Epidermal melanocyte (primary cell): ENCODE measurements around the gene RING1.
A peak's percentile ranks its signal among the peaks of the same experiment; 100 is the strongest.

Source experiments
- DNase-seq: peaks from one replicate; pipeline ENCODE4 v3.0.0; 2011; ENCODE audit warnings: low spot score; ENCODE audit not compliant: insufficient read length

Gene RING1

DNA sequence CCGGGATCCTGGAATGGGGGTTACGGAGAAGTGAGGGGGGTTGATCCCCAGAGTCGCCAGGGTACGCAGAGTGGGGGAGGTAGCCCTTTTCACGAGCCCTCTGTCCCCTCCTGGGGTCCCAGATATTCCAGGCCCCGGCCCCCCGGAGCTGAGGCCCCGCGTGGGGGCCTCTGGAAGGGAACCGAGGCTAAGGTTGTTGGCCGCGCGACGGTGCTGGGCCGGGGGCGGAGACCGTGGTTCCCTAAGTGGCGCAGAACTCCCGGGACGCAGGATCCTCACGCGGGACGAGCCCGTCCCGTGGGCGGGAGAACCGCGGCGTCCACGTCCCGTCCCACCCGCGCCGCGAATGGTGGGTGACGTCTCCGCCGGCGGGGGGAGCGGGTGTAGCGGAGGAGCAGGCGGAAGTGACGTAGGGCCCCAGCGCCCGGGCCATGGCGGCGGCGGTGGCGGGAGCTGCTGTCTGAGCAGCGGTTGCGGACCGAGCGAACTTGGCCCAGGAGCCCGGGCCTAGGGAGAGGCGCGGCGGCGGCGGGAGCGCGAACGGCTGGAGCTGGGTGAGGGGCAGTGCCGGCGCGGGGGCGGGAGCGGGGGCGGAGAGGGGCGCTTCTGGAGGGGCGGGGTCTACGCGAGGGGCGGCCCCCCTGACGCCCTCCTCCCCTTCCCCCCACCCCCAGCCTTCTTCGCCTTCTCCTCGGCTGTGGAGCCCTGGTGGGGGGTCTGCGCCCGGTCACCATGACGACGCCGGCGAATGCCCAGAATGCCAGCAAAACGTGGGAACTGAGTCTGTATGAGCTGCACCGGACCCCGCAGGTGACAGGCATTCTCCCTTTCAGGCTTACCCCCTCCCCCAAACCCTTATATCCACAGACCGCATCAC lies at the start of gene RING1:
Gene RING1, plus strand, starts transcription at position 410 of the 877 bp plus-strand sequence. Its CDS starts 323 bp downstream, at position 733.
- DNase-seq, result peak; percentile 78

DNA sequence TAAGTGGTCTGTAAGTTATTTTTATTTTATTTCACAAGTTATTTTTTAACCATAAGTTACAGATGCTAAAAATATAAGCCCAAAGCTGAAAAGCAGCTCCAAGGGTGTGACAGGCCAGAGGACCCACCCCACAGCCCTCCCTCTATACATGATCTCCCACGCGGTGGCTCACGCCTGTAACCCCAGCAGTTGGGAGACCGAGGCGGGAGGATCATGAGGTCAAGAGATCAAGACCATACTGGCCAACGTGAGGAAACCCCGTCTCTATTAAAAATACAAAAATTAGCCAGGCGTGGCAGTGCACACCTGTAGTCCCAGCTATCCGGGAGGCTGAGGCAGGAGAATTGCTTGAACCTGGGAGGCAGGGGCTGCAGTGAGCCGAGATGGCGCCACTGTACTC lies 48.2 kb upstream of the RING1 start:
- no peak for DNase-seq

DNA sequence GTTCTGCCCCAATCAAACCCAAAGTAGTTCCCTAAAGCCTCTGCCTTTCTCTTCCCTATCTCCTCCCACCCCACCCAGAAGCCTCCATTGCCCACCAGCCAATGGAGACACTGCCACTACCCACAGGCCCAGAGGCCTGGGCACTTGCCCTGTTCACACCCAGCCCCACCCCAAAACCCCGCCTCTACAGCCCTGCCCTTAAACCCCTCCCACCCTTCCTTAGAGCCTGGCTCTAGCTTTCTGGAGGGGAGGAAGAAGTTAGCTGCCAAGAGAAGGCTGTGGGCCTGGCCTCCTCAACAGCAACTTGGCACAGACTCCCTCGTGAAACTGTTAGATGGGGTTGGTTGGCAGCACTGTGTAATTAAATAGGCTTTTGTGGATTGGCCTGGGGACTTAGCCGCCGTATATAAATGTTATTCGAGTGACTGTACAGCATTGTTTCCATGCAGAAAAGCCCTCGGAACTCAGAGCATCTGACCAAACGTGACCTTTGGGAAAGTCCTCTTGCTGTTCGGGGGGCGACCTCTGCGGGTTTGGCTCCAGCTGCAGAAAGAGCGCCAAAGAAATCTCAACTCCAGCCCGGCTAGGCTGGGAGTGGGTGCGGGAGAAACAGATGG lies 47.5 kb upstream of the RING1 start:
- DNase-seq, result peak; percentile 87

DNA sequence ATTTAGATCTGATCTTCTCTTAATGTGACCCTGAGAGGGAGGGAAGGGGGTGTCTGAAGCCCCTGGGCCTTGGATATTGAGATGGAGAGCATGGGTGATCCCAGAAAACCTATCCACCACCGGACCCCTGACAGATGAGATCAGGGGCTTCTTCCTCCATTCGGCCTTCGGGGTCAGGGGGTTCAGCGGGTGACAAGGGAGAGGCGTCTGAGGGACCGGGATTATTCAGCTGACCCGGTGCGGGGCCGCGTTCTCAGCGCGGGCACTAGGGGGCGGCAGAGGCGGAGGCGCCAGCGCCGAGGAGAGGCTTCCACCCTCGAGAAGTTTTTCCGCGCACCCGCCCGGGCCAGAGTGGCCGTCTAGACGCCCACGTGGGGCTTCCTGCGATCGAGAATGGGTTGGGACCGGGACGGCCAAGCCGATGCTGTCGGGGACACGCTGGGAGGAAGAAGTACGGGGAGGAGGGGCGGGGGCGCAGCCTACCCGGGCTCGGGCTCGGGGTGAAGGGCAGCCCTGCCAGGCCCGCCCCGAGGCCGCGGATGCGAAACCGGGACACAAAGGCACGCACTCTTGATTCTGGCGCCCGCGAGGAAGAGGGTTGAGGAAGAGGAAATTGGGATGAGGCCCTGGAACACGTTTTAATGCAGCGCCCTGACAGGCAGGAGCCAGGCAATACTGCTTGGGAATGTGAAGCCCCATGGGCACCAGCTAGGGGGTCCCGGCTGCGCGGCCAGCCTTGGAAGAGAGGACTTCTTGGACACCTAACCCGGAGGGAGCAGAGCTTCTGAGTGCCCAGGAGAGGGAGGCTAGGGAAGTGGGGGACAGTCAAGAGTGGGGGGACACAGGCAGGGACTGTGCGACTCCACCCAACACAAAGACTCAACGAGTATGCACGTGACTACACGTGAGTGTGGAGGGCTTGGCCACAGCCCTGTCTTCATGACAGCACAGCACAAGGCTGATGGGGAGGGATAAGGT lies 46.7 kb upstream of the RING1 start:
- peak; percentile 83 for DNase-seq

DNA sequence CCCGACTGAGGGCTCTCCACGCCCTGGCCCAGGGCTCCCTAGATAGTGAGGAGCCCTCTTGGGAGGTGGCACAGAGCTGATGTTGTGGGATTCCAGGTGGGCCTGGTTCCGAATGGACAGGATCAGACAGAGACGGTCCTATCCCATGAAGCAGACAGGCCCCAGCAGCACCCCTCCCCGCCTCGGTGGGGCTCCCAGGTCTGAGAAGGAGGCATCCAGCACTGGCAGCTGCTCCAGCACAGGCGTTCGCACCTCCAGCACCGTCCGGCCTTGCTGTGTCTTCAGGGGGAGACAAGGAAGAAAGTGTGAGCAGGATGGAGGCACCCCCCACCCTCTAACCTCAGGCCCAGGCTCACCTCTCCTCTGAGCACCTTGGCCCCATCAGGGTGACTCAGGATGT lies 44.8 kb upstream of the RING1 start:
- DNase-seq, result no peak

DNA sequence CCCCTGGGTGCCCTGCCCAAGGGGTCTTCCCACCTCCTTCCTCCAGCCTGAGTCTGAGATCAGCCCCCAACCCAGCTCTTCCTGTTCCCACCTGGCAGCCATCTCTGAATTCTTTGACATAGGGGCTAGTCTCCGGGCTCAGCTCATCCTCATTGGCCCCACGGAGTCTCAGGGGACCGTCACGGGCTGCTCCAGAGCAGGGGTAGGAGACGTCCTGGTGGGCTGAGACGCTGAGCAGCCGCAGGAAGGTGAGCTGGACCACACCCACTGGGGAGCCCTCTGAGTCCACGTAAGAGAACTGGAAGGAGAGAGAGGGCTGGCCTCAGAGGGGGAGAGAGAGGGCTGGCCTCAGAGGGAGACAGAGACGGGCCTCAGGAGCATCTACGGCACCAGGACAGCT lies 44.1 kb upstream of the RING1 start:
- no peak for DNase-seq

DNA sequence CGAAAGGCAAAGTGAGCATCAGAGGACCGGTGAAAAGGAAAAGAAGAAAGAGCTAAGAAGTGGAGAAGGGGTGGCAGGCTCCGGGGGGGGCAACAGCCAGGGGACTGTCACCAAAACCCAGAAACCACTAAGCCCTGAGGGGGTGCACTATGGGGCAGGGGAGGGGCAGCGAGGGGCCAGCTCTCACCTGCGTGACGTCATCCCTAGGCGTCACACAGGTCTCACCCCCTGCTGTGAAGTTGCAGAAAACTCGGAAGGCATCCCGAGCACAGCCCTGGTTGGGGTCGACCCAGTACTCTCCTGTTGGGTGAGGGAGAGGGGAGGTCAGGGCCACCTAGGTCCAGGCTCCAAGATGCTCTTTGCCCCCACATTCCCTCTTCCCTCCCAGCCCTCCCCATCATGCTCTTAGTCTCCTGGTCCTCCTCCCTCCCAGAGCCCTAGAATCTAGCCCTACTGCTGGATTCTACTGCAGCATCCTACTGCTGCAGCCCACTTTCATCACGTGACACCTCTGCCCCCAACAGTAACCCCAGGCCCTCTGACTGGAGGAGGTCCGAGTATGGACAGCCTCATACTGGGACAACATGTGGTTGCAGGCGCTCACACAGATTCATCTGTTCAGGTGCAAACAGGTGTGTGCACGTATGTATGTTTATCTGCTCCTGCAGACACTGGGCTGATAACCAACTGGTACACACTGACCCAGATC lies 43.5 kb upstream of the RING1 start:
- DNase-seq, result no peak

DNA sequence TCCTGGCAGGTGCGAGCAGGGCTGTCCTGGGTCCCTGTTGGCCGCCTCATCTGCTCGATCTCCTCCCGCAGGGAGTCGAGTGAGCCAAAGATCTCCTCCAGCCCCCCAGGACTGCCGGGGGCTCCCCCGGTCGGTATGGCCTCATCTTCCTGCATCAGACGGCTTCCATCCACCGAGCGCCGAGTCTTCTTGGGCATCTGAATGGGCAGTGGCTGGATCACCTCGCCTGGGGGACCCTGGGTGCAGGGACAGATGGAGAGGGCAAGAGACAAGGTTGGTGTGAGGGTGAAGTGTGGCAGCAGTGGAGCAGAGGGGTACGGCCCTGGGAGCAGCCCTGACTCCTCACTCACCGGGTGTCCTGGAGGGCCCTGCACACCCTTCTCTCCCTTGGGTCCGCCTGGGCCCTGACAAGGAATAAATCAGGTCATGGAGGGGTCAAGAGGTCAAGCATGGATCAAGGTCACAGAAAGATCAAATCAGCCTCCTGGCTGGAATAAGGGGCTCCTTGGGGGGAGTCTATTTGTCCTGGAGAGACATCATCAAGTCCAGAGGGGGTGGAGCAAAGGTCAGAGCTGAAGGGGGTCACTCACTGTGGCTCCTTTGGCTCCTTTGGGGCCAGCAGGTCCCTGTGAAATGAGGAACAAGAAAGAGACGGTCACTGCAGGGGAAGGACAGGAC lies 42.6 kb upstream of the RING1 start:
- DNase-seq, result no peak

DNA sequence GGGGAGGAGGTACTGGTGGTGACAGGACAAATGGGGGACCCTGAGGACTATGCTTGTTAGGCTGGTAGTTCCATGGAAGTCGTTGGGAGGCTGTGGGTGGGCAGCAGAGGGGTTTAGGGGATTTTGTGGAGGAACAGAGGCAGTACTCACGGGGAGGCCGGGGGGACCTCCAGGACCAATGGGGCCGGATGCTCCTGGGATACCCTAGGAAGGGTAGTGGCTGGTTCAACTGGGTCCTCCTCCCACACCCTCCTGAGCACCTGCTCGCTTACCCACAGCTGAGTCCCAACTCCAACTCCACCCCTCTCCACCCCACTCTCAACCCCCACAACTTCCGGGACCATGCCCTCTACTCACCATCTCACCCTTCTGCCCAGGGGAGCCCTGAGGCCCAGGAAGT lies 41.9 kb upstream of the RING1 start:
- DNase-seq, result no peak

DNA sequence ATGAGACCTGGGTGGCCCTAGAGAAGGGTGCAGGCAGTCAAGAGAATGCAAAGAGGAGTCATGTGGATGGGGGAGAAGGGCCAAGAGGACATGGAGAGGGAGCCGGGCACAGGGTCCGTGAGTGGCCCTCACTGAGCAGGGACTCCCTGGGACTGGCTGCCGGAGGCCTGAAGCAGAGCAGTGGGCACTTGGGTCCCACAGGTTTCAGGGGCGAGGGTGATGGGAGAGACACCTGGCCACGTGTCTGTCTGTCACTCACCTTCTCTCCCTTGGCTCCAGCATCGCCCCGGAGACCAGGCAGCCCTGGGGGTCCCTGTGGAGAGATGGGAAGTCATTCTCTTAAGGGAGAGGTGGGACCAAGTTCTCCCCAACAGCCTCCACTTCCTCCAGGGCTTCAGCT lies 41.5 kb upstream of the RING1 start:
- DNase-seq, result no peak

DNA sequence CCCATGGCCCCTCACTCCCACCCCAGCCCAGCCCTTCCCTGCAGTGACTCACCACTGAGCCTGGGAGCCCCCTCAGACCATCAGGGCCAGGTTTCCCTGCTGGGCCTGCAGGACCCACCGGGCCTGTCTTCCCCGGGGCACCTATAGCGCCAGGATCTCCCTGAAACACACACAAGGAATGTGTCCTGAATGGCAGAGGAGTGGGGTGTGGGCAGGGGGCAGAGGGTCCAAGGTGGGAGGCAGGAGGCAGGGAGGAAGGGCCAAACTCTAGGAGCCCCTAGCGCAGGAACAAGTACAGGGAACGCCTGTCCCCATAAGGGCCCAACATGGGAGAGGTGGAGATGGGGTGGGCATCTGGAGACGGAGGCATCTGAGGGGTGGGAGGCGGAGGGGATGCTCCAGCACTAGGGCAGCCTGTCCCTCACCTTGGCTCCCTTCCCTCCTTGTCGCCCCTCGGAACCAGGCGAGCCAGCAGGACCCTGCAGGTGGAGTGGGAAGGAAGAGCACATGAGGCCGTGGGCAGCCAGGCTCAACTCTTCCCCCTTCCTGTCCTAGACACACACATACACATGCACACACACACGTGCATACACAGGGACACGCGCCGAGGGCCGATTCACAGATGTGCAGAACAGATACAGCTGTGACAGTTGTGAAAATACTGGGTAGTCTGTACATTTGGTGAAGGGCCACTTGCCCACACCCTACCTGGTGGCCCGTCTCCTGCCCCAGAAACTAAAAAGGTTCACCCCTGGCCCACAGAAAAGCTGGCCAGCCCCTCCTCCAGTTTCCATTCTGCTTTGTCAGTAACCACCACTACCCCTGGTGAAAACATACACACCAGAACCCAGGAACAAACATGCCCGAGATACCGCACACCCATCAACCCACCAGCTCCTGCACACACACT lies 40.7 kb upstream of the RING1 start:
- DNase-seq, result no peak

DNA sequence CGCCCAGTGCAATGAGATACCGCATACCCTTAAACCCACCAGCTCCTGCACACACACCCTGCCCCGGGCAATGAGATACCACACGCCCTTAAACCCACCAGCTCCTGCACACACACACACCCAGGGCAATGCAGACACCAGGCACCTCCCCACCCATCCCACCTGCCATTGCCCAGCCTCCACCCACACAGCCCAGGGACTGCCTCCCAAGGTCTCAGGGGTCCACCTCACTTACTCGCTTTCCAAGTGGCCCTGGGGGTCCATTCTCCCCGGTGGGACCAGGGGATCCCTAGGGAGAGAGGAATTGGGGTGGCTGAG lies 40.1 kb upstream of the RING1 start:
- no peak for DNase-seq

DNA sequence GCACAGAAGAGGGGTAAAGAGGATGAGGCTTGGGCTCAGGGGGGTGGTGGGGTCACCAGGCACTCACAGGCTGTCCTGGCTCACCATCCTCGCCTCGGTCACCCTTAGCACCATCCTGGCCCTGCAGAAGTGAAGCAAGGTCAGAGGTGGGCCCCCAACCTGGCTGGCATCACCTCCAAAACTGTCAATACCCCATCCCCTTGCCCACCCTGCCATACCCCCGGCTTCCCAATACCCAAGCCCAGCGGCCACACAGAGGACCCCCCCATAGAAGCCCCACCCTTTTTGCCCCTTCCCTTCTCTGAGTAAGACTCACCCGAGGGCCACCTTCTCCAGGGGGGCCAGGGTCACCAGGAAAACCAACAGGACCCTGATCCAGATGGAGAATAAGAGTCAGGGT lies 39.7 kb upstream of the RING1 start:
- no peak for DNase-seq

DNA sequence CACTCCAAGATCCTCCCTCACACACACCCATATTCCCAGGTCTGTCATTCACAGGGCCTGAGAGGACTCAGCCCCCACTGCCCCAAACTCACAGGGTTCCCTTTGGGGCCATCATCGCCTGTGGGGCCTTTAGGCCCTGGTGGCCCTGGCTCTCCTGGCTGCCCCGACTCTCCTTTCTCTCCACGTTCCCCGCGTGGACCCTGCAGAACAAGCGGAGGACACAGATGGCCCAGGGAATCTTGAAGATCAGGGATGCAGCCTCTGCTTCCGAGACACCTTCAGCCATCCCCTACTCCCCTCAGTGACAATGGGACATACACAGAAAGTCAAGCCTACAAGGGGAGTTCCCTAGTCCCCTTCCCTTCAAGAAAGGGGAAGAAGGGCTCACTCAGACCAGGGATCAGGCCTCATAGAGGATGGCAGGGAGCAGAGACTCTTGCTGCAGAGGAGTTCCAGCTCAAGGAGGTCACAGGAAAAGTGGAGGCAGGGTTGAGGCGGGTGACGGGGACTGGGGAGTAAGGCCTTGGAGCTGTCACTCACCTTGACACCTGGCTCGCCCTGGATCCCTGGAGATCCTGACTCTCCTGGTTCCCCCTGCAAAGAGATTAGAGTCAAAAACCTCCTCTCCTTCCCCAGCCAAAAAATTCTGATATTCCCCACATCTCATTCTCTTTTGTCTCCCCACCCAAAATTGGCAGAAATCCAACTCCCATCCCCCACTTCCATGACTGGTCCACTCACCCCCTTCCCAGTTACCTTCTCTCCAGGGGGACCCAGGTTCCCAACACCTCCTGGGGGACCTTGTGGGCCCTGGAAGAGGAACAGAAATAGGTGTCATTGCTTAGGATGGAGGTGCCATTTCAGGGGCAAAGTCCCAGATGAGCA lies 38.8 kb upstream of the RING1 start:
- no peak for DNase-seq

DNA sequence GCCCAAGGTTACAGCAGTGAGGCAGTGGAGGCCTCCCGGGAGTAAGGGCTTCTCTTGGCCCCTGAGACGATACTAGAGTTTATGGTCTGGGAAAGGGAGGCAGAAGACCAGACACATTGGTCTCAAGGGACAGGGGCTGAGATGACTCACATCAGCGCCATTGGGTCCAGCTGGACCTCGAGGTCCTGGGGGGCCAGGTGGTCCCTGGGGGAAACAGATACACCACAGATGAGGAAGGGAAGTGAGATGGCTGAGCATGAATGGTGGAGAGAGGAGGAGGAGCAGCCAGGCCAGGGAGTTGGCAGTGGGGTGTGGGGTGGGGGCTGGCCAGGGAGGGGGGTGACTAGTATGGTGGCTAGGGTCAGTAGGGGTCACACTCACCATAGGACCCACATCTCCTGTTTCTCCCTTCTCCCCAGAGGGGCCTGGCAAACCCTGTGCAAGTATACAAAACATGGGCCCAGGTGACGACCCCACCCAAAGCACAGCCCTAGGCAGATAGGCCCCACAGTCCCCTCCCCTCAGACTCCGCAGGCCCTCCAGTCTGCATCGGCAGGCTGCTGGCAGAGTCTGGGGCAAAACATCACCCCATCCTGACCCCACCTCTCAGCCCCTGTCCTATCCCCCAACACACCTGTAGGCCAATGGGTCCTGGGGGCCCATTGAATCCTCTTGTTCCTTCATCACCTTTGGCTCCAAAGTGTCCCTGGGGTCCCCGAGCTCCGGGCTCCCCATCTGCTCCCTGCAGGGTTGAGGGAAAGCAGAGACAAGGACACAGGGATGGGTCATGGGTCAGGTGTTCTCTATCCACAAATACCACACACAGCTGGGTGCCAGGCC lies 37.9 kb upstream of the RING1 start:
- DNase-seq, result no peak

DNA sequence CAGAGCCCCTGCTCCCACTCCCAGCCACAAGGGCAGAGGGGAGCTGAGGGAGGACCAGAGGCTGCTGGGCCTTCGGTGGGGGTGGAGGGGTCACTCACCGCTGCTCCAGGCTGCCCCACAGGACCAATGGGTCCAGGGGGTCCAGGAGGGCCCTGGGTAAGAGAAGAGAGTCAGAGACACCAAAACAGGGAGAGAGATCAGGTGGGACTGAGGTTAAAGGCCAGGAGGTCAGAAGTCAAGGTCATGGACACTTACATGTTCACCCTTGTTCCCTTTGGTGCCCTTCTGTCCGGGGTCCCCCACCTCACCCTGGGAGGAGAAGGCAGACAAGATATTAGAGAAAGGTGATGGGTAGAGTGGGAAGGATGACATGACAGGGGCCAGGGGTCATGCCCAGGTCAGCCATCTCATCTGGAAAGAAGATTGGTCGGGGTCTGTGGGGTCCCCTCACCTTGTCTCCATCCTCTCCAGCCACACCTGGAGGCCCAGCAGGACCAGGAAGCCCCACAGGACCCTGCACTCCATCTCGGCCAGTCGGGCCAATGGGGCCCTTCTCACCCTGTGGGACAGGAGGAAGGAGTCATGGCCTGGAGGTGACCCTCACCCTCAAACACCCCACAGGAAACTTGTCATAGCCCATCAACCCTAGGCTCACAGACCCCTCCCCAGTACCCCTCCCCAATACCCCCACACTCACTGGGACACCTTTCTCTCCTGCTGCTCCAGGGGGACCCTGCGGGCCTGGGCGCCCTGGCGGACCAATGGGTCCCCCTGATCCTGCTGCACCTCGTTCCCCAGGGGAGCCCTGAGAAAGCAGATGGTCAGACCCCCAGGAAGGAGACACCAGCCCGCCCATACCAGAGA lies 37.1 kb upstream of the RING1 start:
- DNase-seq, result no peak
